HepG2 (cell line): ENCODE results near the gene ARHGEF7. TPM values are rescaled to one million over a fixed set of nuclear protein-coding genes. Genes with fewer than 3 reads are reported as not detected.

Experiments
- ATAC-seq: fragments of 200-7000 bp; cut with Tn5 transposase; 3 replicates; pipeline ENCODE4 v1.9.1; 2020; ENCODE audit warnings: mild to moderate bottlenecking, moderate library complexity
- BruUV-seq: library from RNA; stranded (reverse); fragments of 400-500 nt; replicated peaks from 2 replicates; lab custom pipeline; 2021; lab: Mats Ljungman, UMichigan
- CTCF ChIA-PET: fragments of 300-600 bp; formaldehyde crosslinking; extraction: SDS; loops from one replicate; lab custom pipeline; 2021; ENCODE audit warnings: low total read pairs, inconsistent platforms, low intra/inter-chr PET ratio; lab: Yijun Ruan, JAX
- POLR2A ChIA-PET: fragments of 350-600 bp; sonication (Branson Sonifier 250); formaldehyde crosslinking; loops from one replicate; lab custom pipeline; 2020; ENCODE audit warnings: antibody characterized with exemption, inconsistent platforms; lab: Yijun Ruan, JAX
- DNase-seq: peaks from one replicate; pipeline ENCODE4 v3.0.0-alpha.2; 2015; ENCODE audit warnings: low spot score
- FAIRE-seq: peaks from 3 replicates; lab custom pipeline; 2011; peaks lifted over from hg19 to GRCh38; lab: Jason Lieb, UNC
- H2AFZ ChIP-seq: one replicate; pipeline ENCODE4 v1.6.1; 2011; ENCODE audit warnings: low read length, inconsistent platforms
- H3K27ac ChIP-seq: fragments of 300-600 bp; 3 replicates; pipeline ENCODE4 v1.8.0; 2011; ENCODE audit warnings: mixed run types, mild to moderate bottlenecking, mixed read lengths, low read length, inconsistent platforms; ENCODE audit not compliant: insufficient read depth; ENCODE audit errors: extremely low read length
- H3K27me3 ChIP-seq, 2 experiments: fragments of 200-600 bp in 1 of 2; 2 replicates in 1 of 2; 3 replicates in 1 of 2; pipeline versions ENCODE4 v1.6.0 to v1.8.0; 2011; ENCODE audit warnings: low read length in 2 of 2, mild to moderate bottlenecking in 2 of 2, moderate library complexity in 2 of 2, inconsistent platforms in 1 of 2; ENCODE audit not compliant: insufficient read depth in 2 of 2, control insufficient read depth in 1 of 2
- H3K36me3 ChIP-seq, 2 experiments: fragments of 200-600 bp in 1 of 2; replicated peaks in 1 of 2; 2 replicates in 1 of 2; 3 replicates in 1 of 2; pipeline versions ENCODE4 v1.5.1 to v1.8.0; 2011; ENCODE audit warnings: low read length in 2 of 2, inconsistent platforms in 1 of 2; ENCODE audit not compliant: insufficient read depth in 2 of 2, control insufficient read depth in 1 of 2
- H3K4me1 ChIP-seq: 2 replicates; pipeline ENCODE4 v1.5.1; 2012; ENCODE audit warnings: low read length, inconsistent platforms; ENCODE audit not compliant: insufficient read depth
- H3K4me2 ChIP-seq: 2 replicates; pipeline ENCODE4 v1.6.0; 2011; ENCODE audit warnings: low read depth, low read length, inconsistent platforms
- H3K4me3 ChIP-seq, 3 experiments: fragments of 200-600 bp in 1 of 3; sonication (generic), shearing (Covaris generic) in 1 of 3; replicated peaks in 1 of 3; 2 replicates each; pipeline ENCODE4 v1.5.1; 2011 to 2016; ENCODE audit warnings: low read length in 3 of 3, inconsistent platforms in 2 of 3, low read depth in 2 of 3, mild to moderate bottlenecking in 2 of 3, control low read depth in 1 of 3, mixed read lengths in 1 of 3; ENCODE audit not compliant: insufficient read depth in 1 of 3
- H3K79me2 ChIP-seq: one replicate; pipeline ENCODE4 v1.6.1; 2011; ENCODE audit warnings: low read length, inconsistent platforms; ENCODE audit not compliant: insufficient read depth
- H3K9ac ChIP-seq: 2 replicates; pipeline ENCODE4 v1.6.0; 2011; ENCODE audit warnings: mild to moderate bottlenecking, low read depth, low read length, inconsistent platforms; ENCODE audit not compliant: insufficient read depth
- H3K9me3 ChIP-seq: 2 replicates; pipeline ENCODE4 v1.5.1; 2012; ENCODE audit warnings: mild to moderate bottlenecking, low read length
- H4K20me1 ChIP-seq: 2 replicates; pipeline ENCODE4 v1.6.0; 2011; ENCODE audit warnings: inconsistent platforms, mild to moderate bottlenecking, low read length, moderate library complexity; ENCODE audit not compliant: insufficient read depth
- ATF7-NPFF ChIP-seq: sonication (generic); formaldehyde crosslinking; IDR thresholded peaks from 2 replicates; pipeline ENCODE4 v1.8.1; 2023; ENCODE audit warnings: mild to moderate bottlenecking, low read depth, missing genetic modification reagents, moderate library complexity
- HDAC2 ChIP-seq: sonication (generic); formaldehyde crosslinking; IDR thresholded peaks from 2 replicates; pipeline ENCODE4 v1.4.0; 2020; ENCODE audit warnings: missing genetic modification reagents
- NCOA2 ChIP-seq: sonication (generic); formaldehyde crosslinking; IDR thresholded peaks from 2 replicates; pipeline ENCODE4 v1.8.0; 2022; ENCODE audit warnings: inconsistent platforms
- ZNF205 ChIP-seq: IDR thresholded peaks from 2 replicates; pipeline ENCODE4 v1.6.1; 2018; ENCODE audit warnings: missing biosample characterization, missing genetic modification reagents
- ZNF543 ChIP-seq: sonication (generic); formaldehyde crosslinking; IDR thresholded peaks from 2 replicates; pipeline ENCODE4 v1.4.0; 2020; ENCODE audit warnings: mild to moderate bottlenecking, missing genetic modification reagents
- ZNF558 ChIP-seq: sonication (generic); formaldehyde crosslinking; IDR thresholded peaks from 2 replicates; pipeline ENCODE4 v1.9.0; 2022; ENCODE audit warnings: mild to moderate bottlenecking, missing genetic modification reagents, borderline replicate concordance
- ZNF776 ChIP-seq: sonication (generic); formaldehyde crosslinking; IDR thresholded peaks from 2 replicates; pipeline ENCODE4 v1.4.0; 2020; ENCODE audit warnings: mild to moderate bottlenecking, missing genetic modification reagents
- ZSCAN31 ChIP-seq: sonication (generic); formaldehyde crosslinking; IDR thresholded peaks from 2 replicates; pipeline ENCODE4 v1.5.0; 2020; ENCODE audit warnings: low read depth, mild to moderate bottlenecking, missing genetic modification reagents
- WGBS: methylation state at CpG from one replicate; pipeline ENCODE4 v1.1.6; 2017; ENCODE audit warnings: low lambda C conversion rate; 5-methylcytosine and 5-hydroxymethylcytosine counted together
- in situ Hi-C: cut with HindIII; loops from 2 replicates; pipeline ENCODE4 v1.10.0; 2017; ENCODE audit warnings: low pct_unique_long_range_greater_than_20kb; ENCODE audit not compliant: extremely low pct_ligation_motif_present
- intact Hi-C: fragments of 100-400 bp; cut with micrococcal nuclease; formaldehyde crosslinking; loops from one replicate; pipeline ENCODE4 v1.10.0; 2022; ENCODE audit not compliant: unreplicated experiment
- polyA plus RNA-seq, 8 experiments: library from polyadenylated mRNA; depleted of rRNA in 3 of 8; stranded (reverse) in 7 of 8; unstranded in 1 of 8; fragments of >200 nt; fragmentation: Illumina TruSeq in 4 of 8; extraction: Trizol in 4 of 8; gene quantifications; 2 replicates each; pipeline versions ENCODE4 v1.2.1 to v1.2.3, GENCODE V29; 2011 to 2016; ENCODE audit warnings: low read depth in 4 of 8, missing spikeins in 1 of 8, mixed read lengths in 1 of 8; ENCODE audit not compliant: insufficient read depth in 1 of 8
- total RNA-seq, 5 experiments: library from RNA; depleted of rRNA; stranded (reverse); fragments of >200 nt; fragmentation: Illumina TruSeq; extraction: Trizol; gene quantifications; 2 replicates each; pipeline ENCODE4 v1.2.3, GENCODE V29; 2016; ENCODE audit warnings: low read depth in 1 of 5
- TF ChIP-seq, protein P1 (sequence below): sonication (generic); formaldehyde crosslinking; IDR thresholded peaks from 2 replicates; pipeline ENCODE4 v1.8.1; 2023; ENCODE audit warnings: missing genetic modification reagents, inconsistent platforms, borderline replicate concordance
- TF ChIP-seq, protein P2 (sequence below): sonication (generic); formaldehyde crosslinking; conservative IDR thresholded peaks from 2 replicates; pipeline ENCODE4 v1.4.0; 2020; ENCODE audit warnings: missing genetic modification reagents
- TF ChIP-seq, protein P3 (sequence below): sonication (generic); formaldehyde crosslinking; IDR thresholded peaks from 2 replicates; pipeline ENCODE4 v1.4.0; 2020; ENCODE audit warnings: missing genetic modification reagents, mild to moderate bottlenecking, borderline replicate concordance

ARHGEF7 gene
- total and polyA plus RNA-seq, 2 of the 13 experiments (the other 11 are each of a cell fraction or from before 2014, with no cell fraction given) = 15.7 to 22.3 TPM

DNA sequence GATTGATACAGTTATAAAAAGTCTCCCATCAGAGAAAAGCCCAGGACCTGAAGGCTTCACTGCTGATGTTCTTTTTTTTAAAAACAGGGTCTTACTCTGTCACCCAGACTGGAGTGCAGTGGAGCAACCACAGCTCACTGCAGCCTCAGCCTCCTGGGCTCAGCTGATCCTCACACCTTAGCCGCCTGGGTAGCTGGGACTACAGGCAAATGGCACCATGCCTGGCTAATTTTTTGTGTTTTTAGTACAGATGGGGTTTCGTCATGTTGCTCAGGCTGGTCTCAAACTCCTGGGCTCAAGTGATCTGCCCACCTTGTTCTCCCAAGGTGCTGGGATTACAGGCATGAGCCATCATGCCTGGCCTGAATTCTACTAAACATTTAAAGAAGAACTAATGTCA is 238.4 kb downstream of the ARHGEF7 start:
- FAIRE-seq = no peak
- ChIA-PET CTCF (no interaction called here), POLR2A (no interaction called here)
- Histone ChIP-seq H3K4me1 (no peaks in the 10 kb centered on the region), H3K79me2 (no peaks in the 10 kb centered on the region), H3K36me3 (no peaks in the 10 kb centered on the region), H3K27ac (no peak overlapping the region), H2AFZ (no peak overlapping the region), H3K4me2 (no peak overlapping the region), H3K9ac (no peak overlapping the region), H3K4me3 (no peak overlapping the region), H4K20me1 (no peaks in the 10 kb centered on the region), H3K9me3 (no peaks in the 10 kb centered on the region), H3K27me3 (peaks cover 0 to 11% of the 10 kb centered on the region in 2 experiments; a peak in 1 of 5 replicates)
- in situ Hi-C loops = no loop called here
- no peak for DNase-seq
- WGBS = 16% methylated on average over 2 of the region's 2 CpGs
- no peak for TF ChIP-seq ZNF543 (CRISPR knock-in tag)
- no peak for TF ChIP-seq ZNF205 (CRISPR knock-in tag)
- TF ChIP-seq, protein P1, sequence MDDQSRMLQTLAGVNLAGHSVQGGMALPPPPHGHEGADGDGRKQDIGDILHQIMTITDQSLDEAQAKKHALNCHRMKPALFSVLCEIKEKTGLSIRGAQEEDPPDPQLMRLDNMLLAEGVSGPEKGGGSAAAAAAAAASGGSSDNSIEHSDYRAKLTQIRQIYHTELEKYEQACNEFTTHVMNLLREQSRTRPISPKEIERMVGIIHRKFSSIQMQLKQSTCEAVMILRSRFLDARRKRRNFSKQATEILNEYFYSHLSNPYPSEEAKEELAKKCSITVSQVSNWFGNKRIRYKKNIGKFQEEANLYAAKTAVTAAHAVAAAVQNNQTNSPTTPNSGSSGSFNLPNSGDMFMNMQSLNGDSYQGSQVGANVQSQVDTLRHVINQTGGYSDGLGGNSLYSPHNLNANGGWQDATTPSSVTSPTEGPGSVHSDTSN (CRISPR knock-in tag) = no peak
- no peak for ATAC-seq
- no TSS peak for BruUV-seq
- intact Hi-C loops = no loop called here

DNA sequence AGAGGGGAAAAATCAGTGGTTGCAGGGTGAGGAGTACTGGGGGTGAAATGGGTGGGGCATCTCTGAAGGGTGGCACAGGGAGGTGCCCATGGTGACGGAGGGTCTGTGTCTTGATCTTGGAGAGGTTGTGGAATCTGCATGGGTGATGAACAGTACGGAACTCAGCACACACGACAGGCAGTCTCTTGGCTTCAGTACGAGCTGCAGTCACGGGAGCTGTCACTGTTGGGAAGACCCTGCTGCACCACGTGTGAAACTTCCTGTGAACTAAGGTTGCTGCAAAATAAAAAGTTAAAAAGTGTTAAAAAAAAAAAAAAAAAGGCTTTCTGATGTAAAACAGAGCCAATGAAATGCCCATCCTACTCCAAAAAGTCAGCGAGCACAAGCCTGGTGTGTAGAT is 239.7 kb downstream of the ARHGEF7 start:
- FAIRE-seq (no peak), DNase-seq (no peak), ATAC-seq (no peak)
- H3K4me2 ChIP-seq = no peak overlapping the region
- in situ Hi-C loops (no loop called here), intact Hi-C loops (no loop called here)
- H3K9me3 ChIP-seq = no peaks in the 10 kb centered on the region
- peaks cover 0 to 11% of the 10 kb centered on the region in 2 experiments; a peak in 1 of 5 replicates for H3K27me3 ChIP-seq
- no peaks in the 10 kb centered on the region for H4K20me1 ChIP-seq
- POLR2A ChIA-PET = no interaction called here
- H2AFZ ChIP-seq = no peak overlapping the region
- CTCF ChIA-PET = no interaction called here
- H3K4me3 ChIP-seq = no peak overlapping the region
- no peaks in the 10 kb centered on the region for H3K36me3 ChIP-seq
- H3K79me2 ChIP-seq = no peaks in the 10 kb centered on the region
- 22% methylated on average over 7 of the region's 7 CpGs for WGBS
- H3K27ac ChIP-seq = no peak overlapping the region
- no peak overlapping the region for H3K9ac ChIP-seq
- no peaks in the 10 kb centered on the region for H3K4me1 ChIP-seq
- no TSS peak for BruUV-seq
- TF ChIP-seq, protein P2, sequence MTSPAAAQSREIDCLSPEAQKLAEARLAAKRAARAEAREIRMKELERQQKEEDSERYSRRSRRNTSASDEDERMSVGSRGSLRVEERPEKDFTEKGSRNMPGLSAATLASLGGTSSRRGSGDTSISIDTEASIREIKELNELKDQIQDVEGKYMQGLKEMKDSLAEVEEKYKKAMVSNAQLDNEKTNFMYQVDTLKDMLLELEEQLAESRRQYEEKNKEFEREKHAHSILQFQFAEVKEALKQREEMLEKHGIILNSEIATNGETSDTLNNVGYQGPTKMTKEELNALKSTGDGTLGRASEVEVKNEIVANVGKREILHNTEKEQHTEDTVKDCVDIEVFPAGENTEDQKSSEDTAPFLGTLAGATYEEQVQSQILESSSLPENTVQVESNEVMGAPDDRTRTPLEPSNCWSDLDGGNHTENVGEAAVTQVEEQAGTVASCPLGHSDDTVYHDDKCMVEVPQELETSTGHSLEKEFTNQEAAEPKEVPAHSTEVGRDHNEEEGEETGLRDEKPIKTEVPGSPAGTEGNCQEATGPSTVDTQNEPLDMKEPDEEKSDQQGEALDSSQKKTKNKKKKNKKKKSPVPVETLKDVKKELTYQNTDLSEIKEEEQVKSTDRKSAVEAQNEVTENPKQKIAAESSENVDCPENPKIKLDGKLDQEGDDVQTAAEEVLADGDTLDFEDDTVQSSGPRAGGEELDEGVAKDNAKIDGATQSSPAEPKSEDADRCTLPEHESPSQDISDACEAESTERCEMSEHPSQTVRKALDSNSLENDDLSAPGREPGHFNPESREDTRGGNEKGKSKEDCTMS = no peak
- no peak for TF ChIP-seq HDAC2
- TF ChIP-seq NCOA2 (CRISPR knock-in tag) = no peak
- TF ChIP-seq ATF7-NPFF (CRISPR knock-in tag) = no peak
- TF ChIP-seq ZNF558 (CRISPR knock-in tag) = no peak
- no peak for TF ChIP-seq ZNF776 (CRISPR knock-in tag)
- TF ChIP-seq ZSCAN31 (CRISPR knock-in tag) = no peak
- TF ChIP-seq, protein P3, sequence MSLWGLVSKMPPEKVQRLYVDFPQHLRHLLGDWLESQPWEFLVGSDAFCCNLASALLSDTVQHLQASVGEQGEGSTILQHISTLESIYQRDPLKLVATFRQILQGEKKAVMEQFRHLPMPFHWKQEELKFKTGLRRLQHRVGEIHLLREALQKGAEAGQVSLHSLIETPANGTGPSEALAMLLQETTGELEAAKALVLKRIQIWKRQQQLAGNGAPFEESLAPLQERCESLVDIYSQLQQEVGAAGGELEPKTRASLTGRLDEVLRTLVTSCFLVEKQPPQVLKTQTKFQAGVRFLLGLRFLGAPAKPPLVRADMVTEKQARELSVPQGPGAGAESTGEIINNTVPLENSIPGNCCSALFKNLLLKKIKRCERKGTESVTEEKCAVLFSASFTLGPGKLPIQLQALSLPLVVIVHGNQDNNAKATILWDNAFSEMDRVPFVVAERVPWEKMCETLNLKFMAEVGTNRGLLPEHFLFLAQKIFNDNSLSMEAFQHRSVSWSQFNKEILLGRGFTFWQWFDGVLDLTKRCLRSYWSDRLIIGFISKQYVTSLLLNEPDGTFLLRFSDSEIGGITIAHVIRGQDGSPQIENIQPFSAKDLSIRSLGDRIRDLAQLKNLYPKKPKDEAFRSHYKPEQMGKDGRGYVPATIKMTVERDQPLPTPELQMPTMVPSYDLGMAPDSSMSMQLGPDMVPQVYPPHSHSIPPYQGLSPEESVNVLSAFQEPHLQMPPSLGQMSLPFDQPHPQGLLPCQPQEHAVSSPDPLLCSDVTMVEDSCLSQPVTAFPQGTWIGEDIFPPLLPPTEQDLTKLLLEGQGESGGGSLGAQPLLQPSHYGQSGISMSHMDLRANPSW (CRISPR knock-in tag) = no peak
